NCI-H1417 (cell line): ENCODE results near the gene BLOC1S5.
A peak's percentile ranks its signal among the peaks of the same experiment; 100 is the strongest.
"Not testable (repeated sequence)": the region's sequence is repeated elsewhere in the genome, so short reads cannot be mapped to it uniquely, and the experiment has no call there.

ENCODE experiments used
- DNase-seq, 3 experiments: peaks; one replicate each; lab custom pipeline; 2025; lab: John Stamatoyannopoulos, UW

The BLOC1S5 gene

DNA sequence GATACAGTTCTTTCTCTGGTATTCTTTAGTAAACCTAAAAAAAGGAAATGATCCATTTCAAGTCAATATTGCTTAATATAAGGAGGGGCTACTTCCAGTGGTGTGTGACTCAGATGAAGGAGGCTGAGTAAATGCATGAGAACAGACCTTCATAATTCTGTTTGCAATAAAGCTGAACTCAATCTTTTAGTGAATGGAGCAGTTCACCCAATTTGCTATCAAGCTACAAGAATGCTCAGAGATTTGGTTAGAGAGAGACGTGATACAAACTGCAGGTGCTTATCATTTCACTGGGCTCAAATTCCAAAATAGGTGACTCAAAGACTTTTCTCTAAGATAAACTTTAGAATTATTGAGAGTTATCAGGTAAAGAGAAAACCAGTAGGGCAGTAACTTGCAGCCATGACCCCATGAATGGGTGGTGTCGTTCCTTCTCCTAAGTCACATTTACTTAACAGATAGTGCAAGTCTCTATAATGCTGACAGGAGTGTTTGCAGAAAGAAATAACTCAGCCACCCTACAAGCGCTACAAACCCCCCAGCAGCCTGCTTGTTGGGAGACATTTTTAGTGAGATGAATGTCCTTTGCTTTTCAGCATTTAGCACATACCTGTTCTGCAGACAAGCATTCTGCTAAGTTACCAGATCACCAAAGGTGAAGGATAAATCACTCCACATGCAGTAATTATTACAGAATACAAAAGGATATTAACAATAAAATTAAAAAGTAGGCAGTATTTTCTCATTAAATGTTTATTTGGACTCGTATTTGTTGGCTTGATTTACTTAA lies 16.4 kb upstream of the BLOC1S5 start:
- DNase-seq = no peak

GRCh38 chr6:8079126-8079525 lies 14.9 kb upstream of the BLOC1S5 start:
- no peak for DNase-seq

DNA sequence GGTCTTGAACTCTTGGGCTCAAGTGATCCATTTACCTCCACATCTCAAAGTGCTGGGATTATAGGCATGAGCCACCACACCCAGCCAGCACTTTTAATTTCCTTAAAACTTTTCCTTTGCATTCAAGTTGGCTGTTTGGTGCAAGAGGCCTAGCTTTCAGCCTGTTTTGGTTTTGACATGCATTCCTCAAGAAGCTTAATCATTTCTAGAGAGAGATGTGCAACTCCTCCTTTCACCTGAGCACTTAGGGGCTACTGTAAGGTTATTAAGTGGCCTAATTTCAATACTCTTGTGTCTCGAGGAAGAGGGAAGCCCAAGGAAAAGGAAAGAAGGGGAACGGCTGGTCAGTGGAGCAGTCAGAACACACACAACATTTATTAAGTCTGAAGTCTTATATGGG lies 13.8 kb upstream of the BLOC1S5 start:
- no peak for DNase-seq

DNA sequence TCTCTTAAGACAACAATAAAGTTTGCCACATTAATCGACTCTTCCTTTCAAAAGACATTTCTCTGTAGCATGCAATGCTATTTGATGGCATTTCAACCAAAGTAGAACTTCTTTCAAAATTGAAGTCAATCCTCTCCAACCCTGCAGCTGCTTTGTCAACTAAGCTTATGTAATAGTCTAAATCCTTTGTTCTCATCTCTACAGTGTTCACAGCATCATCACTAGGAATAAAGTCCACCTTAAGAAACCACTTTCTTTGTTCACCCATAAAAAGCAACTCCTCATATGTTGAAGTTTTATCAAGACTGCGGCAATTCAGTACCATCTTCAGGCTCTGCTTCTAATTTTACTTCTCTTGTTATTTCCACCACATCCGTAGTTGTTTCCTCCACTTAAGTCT lies 11.5 kb upstream of the BLOC1S5 start:
- DNase-seq = no peak

- DNase-seq = no peak
Measured at GRCh38 chr6:8075185-8075584, 11.0 kb upstream of the BLOC1S5 start.

DNA sequence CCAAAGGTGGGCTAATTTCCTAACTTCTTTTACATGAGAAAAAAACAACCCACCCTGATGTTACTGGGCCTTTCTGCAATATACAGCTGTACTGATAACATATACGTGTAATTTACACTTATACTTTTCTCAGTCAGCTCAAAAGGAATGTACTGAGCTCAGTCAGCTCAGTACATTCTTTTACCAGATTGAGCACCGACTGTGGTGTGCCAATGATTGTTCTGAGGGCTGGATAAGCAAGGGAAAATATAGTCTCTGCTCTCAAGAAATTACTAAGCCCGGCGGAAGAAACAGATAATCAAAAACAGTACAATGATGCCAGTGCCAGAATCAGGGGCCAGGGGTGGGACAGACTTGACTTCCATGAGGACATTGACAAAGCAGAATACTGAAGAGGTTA lies 10.0 kb upstream of the BLOC1S5 start:
- no peak for DNase-seq

DNA sequence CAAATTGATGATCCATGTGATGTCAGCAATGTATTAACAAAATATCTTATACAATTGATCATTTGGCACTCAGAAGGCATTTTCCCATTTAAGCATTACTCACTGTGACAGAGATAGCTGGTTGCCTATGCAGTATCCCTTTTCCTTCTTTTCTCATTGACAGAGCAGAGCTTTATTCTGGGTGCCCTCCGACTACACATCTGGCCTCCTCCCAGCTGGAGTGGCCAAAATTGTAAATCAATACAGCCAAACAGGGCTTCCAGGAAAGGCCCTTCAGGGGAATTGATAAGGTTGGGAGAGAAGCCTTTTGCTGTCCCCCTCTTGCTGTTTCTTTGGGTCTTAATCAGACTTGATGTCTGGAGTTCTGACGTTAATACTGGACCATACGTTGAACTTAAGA lies 9.6 kb upstream of the BLOC1S5 start:
- no peak for DNase-seq

DNA sequence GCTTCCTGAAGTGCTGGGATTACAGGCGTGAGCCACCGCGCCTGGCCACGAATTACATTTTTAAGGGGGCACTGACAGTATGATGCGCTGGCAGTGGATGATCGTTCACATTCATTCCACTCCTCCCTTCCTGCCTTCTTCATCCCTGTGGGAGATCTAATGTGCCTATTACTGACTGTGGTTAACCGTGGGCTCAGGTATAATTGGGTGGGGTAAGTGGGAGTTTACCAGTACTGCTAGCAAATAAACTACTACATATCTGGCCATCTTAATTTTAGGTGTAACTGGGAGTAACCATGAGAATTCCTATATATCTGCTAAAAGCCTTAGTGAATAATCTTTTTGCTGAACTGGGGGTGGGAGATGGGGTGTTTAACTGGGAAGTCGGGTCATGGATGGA lies 6.5 kb upstream of the BLOC1S5 start:
- no peak for DNase-seq

DNA sequence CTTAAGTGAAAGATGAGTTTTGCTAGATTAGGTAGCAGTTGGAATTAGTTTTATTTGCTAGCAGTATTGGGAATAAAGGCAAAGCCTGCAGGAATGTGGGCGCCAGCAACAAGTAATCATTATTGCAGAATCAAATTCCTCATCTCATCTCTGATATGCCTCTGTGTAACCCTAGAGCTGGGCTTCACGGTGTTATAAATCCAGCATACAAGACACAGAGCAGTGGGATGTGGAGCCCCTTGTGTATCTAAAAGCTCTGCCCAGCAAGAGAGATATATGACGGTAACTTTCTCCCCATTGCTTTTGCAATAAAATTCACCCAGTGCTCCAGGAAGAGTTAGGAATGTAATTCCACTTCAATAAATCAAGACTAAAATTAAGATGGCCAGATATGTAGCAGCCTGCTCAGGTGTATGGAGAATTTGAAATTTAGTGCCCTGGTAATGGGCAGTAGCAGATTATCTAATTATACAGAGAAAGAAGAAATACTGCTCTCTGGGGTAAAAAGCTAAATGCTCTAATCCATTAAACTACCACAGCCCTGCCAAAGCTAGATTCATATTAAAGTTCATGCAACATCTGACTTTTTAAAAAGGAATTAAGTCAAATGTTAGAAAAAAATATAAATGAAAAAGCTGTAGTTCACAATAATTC lies 5.6 kb upstream of the BLOC1S5 start:
- DNase-seq = no peak

GRCh38 chr6:8069151-8069550 lies 5.0 kb upstream of the BLOC1S5 start:
- no peak for DNase-seq

DNA sequence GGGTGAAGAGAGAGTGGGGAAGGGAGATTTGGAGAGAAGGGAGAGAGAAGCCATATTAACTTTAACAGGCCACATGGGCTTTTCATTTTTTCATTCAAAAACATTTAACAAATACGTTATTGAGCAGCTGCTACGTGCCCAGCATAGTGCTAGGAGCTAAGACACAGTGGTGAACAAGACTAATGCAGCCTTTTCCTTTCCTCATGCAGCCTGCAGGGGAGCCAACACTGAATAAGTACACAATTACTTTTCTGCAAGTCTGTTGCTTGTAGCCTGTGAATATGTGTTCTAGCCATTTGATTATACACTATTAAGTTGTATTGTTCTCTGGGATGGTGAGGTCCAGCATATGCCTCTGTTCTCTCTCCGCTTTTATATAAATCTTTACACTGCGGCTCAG lies 1.9 kb upstream of the BLOC1S5 start:
- DNase-seq = no peak

DNA sequence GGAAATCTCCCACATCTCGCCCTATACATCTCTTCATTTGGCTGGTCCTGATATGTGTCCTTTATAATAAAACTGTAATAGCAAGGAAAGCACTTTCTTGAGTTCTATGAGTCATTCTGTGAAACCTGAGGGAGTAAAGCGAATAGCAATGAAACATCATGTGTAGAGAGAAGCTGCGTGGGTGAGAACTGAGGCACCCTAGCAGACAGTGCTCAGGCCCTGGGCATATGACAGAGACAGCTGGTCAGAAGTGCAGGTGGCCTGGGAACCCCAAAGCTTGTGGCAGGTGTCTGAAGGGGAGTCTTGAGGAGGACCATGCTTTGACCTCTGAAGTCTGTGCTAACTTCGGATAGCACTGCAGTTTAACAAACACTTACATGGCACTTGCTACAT lies 1.3 kb upstream of the BLOC1S5 start:
- DNase-seq = no peak

- no peak for DNase-seq
Measured at GRCh38 chr6:8064638-8065518, 689 bp upstream of the BLOC1S5 start.

- no peak for DNase-seq
Measured at GRCh38 chr6:8061736-8062135, 2.5 kb downstream of the BLOC1S5 start.

- DNase-seq = no peak
Measured at GRCh38 chr6:8060346-8060745, 3.8 kb downstream of the BLOC1S5 start.

GRCh38 chr6:8059129-8059528 lies 5.1 kb downstream of the BLOC1S5 start:
- DNase-seq = peak in 1 of 3 experiments; percentile 26

GRCh38 chr6:8057793-8058192 lies 6.4 kb downstream of the BLOC1S5 start:
- DNase-seq = no peak

DNA sequence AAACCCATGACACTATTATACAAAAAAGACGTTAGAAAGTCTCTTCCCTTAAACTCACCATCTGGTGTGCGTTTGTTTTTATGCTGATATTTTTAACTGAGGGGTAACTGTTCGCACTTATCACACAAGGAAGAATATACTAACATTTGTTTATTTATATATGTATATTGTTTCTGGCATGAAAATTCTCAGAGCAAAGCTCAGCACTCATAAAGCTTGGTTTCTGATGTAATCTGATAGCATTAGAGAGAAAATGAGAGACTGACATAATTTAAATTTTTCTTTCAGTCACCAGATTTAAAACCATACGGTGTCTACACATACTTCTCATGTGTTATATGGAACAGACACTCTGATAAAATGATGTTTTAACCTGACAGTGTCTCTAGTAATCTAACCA lies 6.9 kb downstream of the BLOC1S5 start:
- DNase-seq = no peak

- no peak for DNase-seq
Measured at GRCh38 chr6:8054276-8054675, 9.9 kb downstream of the BLOC1S5 start.

- DNase-seq = peak in 1 of 3 experiments; percentile 6
Measured at GRCh38 chr6:8047541-8048292, 16.5 kb downstream of the BLOC1S5 start.

DNA sequence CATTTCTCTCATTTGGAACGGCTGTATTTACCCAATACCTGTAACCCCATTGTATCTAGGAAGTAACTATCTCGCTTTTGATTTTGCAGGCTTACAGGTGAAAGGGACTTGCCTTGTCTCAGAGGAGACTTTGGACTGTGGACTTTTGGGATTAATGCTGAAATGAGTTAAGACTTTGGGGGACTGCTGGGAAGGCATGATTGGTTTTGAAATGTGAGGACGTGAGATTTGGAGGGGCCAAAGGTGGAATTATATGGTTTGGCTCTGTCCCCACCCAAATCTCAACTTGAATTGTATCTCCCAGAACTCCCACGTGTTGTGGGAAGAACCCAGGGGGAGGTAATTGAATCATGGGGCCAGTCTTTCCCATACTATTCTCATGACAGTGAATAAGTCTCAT lies 18.4 kb downstream of the BLOC1S5 start:
- DNase-seq = not testable (repeated sequence)

GRCh38 chr6:8043221-8043620 lies 21.0 kb downstream of the BLOC1S5 start:
- no peak for DNase-seq
